Ascending aorta (tissue), 2 donors: ENCODE measurements around the gene SNX2. TPM values are rescaled to one million over a fixed set of nuclear protein-coding genes. Genes with fewer than 3 reads are reported as not detected.

Source experiments
- DNase-seq, 2 donors: peaks; one replicate each; pipeline ENCODE4 v3.0.0-alpha.2; 2019; ENCODE audit warnings: low spot score in 2 of 2
- H3K27ac ChIP-seq, 2 donors: fragments of 200-600 bp; sonication (generic); one replicate each; pipeline ENCODE4 v1.5.1; 2016 to 2017; ENCODE audit warnings: mild to moderate bottlenecking in 1 of 2
- H3K27me3 ChIP-seq: fragments of 200-600 bp; sonication (generic); one replicate; pipeline ENCODE4 v1.5.1; 2017
- H3K36me3 ChIP-seq, 2 donors: fragments of 200-600 bp; sonication (generic); one replicate each; pipeline ENCODE4 v1.5.1; 2016
- H3K4me1 ChIP-seq, 2 donors: fragments of 200-600 bp; sonication (generic); one replicate each; pipeline ENCODE4 v1.5.1; 2016 to 2017; ENCODE audit warnings: mild to moderate bottlenecking in 1 of 2
- H3K4me3 ChIP-seq, 2 donors: fragments of 200-600 bp; sonication (generic); one replicate each; pipeline ENCODE4 v1.5.1; 2016 to 2017; ENCODE audit warnings: mild to moderate bottlenecking in 1 of 2
- H3K9me3 ChIP-seq, 2 donors: fragments of 200-600 bp; sonication (generic); one replicate each; pipeline ENCODE4 v1.5.1; 2016
- intact Hi-C: fragments of 100-400 bp; cut with DNase I; formaldehyde crosslinking; loops from one replicate; pipeline ENCODE4 v1.15.1; 2023
- total RNA-seq: library from RNA; depleted of rRNA; stranded (reverse); fragments of >200 nt; gene quantifications from one replicate; pipeline ENCODE4 v1.1.0, GENCODE V29; 2016
- TF ChIP-seq, protein P1 (sequence below), 3 experiments: fragments of 200-600 bp in 2 of 3; fragments of 450-650 bp in 1 of 3; sonication (generic) in 2 of 3; IDR thresholded peaks; one replicate each; pipeline ENCODE4 v1.5.1; 2016 to 2019; ENCODE audit warnings: antibody characterized with exemption in 3 of 3, mild to moderate bottlenecking in 1 of 3, moderate library complexity in 1 of 3

Gene SNX2
- total RNA-seq, 1 donor from 2014 or later = 15.6 TPM

DNA sequence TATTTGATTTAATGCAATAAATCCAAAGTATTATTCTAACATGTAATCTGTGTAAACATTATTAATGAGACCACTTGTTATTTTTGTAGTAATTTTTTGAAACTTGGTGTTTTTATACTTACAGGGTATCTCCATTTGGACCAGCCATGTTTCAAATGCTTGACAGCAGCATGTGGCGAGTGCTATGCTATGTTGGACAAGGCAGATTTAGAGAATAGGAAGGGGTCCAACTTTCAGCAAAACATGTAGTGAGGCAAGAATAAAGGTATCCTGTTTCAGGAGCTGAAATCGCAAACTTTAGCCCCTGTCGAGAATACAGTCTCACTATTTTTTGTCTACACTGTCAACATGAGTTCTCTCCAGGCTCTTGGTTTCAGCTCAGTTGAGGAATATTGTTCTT is 104.2 kb downstream of the SNX2 start:
- no peaks in the 10 kb centered on the region for H3K4me1 ChIP-seq
- intact Hi-C loops = no loop called here
- H3K36me3 ChIP-seq = no peaks in the 10 kb centered on the region
- H3K9me3 ChIP-seq = no peaks in the 10 kb centered on the region
- H3K4me3 ChIP-seq = no peak overlapping the region
- TF ChIP-seq, protein P1, sequence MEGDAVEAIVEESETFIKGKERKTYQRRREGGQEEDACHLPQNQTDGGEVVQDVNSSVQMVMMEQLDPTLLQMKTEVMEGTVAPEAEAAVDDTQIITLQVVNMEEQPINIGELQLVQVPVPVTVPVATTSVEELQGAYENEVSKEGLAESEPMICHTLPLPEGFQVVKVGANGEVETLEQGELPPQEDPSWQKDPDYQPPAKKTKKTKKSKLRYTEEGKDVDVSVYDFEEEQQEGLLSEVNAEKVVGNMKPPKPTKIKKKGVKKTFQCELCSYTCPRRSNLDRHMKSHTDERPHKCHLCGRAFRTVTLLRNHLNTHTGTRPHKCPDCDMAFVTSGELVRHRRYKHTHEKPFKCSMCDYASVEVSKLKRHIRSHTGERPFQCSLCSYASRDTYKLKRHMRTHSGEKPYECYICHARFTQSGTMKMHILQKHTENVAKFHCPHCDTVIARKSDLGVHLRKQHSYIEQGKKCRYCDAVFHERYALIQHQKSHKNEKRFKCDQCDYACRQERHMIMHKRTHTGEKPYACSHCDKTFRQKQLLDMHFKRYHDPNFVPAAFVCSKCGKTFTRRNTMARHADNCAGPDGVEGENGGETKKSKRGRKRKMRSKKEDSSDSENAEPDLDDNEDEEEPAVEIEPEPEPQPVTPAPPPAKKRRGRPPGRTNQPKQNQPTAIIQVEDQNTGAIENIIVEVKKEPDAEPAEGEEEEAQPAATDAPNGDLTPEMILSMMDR (IDR thresholded peaks at IDR 0.05) = no peak
- no peak overlapping the region for H3K27ac ChIP-seq
- H3K27me3 ChIP-seq = no peaks in the 10 kb centered on the region
- no peak for DNase-seq

Other genes with a start within 250 kb of the SNX2 start
- 21.1 TPM for gene SNX24, start 70.5 kb downstream of the SNX2 start, total RNA-seq